ENCODE measurements around the gene WBP4. TPM values are rescaled to one million over a fixed set of nuclear protein-coding genes. Genes with fewer than 3 reads are reported as not detected.

The WBP4 gene
- total RNA-seq, 4 donors from 2014 or later, result 8.8 to 16.2 (median 14.2) TPM

- Histone ChIP-seq H3K27ac (peak overlapping the region; percentile 5 to 75), H3K27me3 (no peaks in the 10 kb centered on the region), H3K4me3 (no peak overlapping the region), H3K36me3 (no peaks in the 10 kb centered on the region), H3K4me1 (peaks cover 0 to 6% of the 10 kb centered on the region in 2 donors), H3K9me3 (no peaks in the 10 kb centered on the region)
- intact Hi-C loops (cut with DNase I; ENCODE audit: low total_unique reads), result no loop called here
- no peak for DNase-seq
- TF ChIP-seq, protein P1, sequence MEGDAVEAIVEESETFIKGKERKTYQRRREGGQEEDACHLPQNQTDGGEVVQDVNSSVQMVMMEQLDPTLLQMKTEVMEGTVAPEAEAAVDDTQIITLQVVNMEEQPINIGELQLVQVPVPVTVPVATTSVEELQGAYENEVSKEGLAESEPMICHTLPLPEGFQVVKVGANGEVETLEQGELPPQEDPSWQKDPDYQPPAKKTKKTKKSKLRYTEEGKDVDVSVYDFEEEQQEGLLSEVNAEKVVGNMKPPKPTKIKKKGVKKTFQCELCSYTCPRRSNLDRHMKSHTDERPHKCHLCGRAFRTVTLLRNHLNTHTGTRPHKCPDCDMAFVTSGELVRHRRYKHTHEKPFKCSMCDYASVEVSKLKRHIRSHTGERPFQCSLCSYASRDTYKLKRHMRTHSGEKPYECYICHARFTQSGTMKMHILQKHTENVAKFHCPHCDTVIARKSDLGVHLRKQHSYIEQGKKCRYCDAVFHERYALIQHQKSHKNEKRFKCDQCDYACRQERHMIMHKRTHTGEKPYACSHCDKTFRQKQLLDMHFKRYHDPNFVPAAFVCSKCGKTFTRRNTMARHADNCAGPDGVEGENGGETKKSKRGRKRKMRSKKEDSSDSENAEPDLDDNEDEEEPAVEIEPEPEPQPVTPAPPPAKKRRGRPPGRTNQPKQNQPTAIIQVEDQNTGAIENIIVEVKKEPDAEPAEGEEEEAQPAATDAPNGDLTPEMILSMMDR (IDR thresholded peaks at IDR 0.05), result no peak
- TF ChIP-seq POLR2A (IDR thresholded peaks at IDR 0.05), result no peak
These were observed 6.2 kb upstream of the WBP4 start for GRCh38 chr13:41054919-41055619.

DNA sequence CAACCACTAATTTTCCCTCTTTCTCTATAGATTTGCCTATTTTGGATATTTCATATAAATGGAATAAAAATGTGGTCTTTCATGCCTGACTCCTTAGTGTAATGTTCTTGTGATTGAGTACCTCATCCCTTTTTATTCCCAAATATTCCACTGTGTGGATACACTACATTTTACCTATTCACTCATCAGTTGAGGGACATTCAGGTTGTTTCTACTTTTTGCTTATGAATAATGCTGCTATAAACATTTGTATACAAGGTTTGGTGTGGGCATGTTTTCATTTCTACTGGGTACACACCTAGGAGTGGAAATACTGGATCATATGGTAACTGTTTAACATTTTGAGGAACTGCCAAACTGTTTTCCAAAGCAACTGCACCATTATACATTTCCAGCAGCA is 5.1 kb upstream of the WBP4 start:
- H3K27ac ChIP-seq, result peak overlapping the region in 1 of 2 donors; percentile 75
- TF ChIP-seq, protein P1 (IDR thresholded peaks at IDR 0.05), result no peak
- DNase-seq, result no peak
- no peaks in the 10 kb centered on the region for H3K27me3 ChIP-seq
- H3K9me3 ChIP-seq, result no peaks in the 10 kb centered on the region
- H3K36me3 ChIP-seq, result no peaks in the 10 kb centered on the region
- intact Hi-C loops (cut with DNase I; ENCODE audit: low total_unique reads), result no loop called here
- H3K4me1 ChIP-seq, result peaks cover 0 to 6% of the 10 kb centered on the region in 2 donors
- H3K4me3 ChIP-seq, result no peak overlapping the region

- DNase-seq, result no peak
- Histone ChIP-seq H3K4me1 (peaks cover 0 to 6% of the 10 kb centered on the region in 2 donors), H3K4me3 (no peak overlapping the region), H3K27ac (no peak overlapping the region), H3K9me3 (no peaks in the 10 kb centered on the region), H3K36me3 (no peaks in the 10 kb centered on the region), H3K27me3 (no peaks in the 10 kb centered on the region)
- TF ChIP-seq, protein P1 (IDR thresholded peaks at IDR 0.05), result no peak
- no peak for TF ChIP-seq POLR2A (IDR thresholded peaks at IDR 0.05)
- intact Hi-C loops (cut with DNase I; ENCODE audit: low total_unique reads), result no loop called here
These were observed 4.2 kb upstream of the WBP4 start for GRCh38 chr13:41056826-41057711.

GRCh38 chr13:41058295-41059070 is 2.8 kb upstream of the WBP4 start:
- intact Hi-C loops (cut with DNase I; ENCODE audit: low total_unique reads), result no loop called here
- no peak for DNase-seq
- Histone ChIP-seq H3K27ac (peak overlapping the region; percentile 99 to 100), H3K27me3 (no peaks in the 10 kb centered on the region), H3K4me1 (peaks cover 0 to 12% of the 10 kb centered on the region in 2 donors), H3K4me3 (peak overlapping the region; percentile 84 to 98), H3K36me3 (no peaks in the 10 kb centered on the region), H3K9me3 (no peaks in the 10 kb centered on the region)
- no peak for TF ChIP-seq POLR2A (IDR thresholded peaks at IDR 0.05)
- TF ChIP-seq, protein P1 (IDR thresholded peaks at IDR 0.05), result no peak

All from uterus (tissue), 4 donors.